COLO668 (cell line): Measurements from ENCODE around the gene LAIR2.

ENCODE experiments used
- DNase-seq: peaks from one replicate; lab custom pipeline; 2025; ENCODE audit not compliant: unreplicated experiment; lab: John Stamatoyannopoulos, UW

Gene LAIR2

DNA sequence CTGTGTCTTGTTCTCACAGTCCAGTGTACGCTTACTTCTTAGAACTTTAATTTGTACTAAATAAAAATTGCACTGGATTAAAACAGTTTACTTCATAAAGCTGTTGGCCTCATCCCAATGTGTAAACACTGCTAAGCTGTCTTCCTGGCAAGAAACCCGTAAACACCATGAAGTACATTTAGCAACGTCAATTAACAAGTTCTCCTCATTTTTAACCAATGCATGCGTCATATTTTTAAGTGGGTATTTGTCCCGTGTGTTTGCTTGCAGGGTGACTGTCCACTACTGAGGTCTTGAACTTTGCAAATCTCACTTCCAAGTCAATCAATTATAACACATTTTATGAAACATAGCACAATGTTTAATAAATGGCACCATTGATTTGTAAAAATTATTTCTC, 28.2 kb downstream of the LAIR2 start:
- DNase-seq = no peak

DNA sequence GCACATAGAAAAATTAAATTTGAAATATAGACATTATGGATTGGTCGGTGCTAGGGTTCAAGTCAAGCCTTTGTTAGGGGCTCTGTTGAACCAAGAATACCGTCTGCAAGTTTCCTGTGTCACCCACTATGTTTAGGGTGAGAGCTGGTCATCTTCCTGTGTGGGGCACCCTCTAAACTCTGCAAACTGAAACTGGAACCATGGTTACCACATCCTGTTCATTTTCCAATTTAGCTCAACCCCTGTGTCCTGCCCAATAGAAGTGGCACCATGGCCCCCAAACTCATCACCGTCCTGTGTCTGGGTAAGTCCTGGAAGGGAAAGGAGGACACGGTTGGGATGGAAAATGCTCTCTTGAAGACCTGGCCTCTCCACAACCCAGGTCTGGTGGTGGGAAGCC, 29.9 kb downstream of the LAIR2 start:
- no peak for DNase-seq

DNA sequence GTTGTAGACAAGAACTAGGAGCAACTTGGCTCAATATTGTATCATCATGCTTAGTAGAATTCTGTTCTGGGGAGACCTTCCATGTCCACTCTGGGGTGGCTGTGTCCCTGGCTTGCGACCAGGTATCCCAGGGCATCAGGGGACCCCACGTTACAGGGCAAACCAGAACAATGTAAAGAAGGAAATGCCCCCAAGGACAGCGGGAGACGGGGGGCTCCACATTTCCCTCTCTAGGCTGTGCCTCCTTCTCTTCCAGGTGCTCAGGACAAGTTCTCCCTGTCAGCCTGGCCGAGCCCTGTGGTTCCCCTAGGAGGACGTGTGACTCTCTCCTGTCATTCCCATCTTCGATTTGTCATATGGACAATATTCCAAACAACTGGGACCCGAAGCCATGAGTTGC, 30.8 kb downstream of the LAIR2 start:
- DNase-seq = no peak

DNA sequence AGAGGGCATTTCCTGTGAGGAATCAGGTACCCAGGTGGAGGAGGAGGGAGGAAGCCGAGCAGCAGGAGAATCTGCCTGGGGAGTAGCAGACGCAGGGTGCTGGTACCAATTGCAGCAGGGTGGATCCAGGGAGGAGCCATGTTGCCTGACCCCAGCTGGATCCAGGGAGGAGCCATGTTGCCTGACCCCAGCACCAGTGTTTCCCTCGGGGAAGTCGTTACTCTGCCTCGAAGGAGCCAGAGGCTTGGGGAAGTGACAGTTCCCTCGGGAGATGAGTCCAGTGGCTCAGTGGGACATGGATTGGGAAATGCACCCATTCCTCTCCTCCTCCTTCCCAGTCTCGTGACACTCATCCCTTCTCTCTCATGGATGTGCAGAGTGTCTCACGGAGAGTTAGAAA, 31.5 kb downstream of the LAIR2 start:
- DNase-seq = no peak

DNA sequence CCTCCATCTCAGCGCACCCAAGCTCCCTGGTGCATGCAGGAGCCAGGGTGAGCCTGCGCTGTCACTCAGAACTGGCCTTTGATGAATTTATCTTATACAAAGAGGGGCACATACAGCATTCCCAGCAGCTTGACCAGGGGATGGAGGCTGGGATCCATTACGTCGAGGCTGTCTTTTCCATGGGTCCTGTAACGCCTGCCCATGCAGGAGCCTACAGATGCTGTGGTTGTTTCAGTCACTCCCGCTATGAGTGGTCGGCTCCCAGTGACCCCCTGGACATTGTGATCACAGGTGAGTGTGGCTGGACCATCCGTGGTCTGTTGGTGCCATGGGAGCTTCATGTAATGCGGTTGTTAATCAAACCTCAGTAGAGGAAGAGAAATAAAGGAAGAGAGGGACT, 33.0 kb downstream of the LAIR2 start:
- DNase-seq = no peak

DNA sequence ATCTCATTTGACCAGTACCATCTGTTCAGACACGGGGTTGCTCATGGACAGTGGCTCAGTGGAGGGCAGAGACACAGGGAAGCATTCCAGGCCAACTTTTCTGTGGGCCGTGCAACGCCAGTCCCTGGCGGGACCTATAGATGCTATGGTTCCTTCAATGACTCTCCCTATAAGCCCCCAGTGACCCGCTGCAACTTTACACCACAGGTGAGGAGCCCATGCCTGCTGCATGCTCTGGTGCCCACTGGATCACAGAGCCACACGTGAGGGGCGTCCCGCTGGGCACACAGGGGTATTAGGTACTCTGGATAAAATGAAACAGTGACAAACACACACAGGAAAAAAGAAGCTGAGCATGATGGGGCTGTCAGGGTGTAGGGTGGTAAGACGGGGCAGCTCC, 34.3 kb downstream of the LAIR2 start:
- DNase-seq = no peak

DNA sequence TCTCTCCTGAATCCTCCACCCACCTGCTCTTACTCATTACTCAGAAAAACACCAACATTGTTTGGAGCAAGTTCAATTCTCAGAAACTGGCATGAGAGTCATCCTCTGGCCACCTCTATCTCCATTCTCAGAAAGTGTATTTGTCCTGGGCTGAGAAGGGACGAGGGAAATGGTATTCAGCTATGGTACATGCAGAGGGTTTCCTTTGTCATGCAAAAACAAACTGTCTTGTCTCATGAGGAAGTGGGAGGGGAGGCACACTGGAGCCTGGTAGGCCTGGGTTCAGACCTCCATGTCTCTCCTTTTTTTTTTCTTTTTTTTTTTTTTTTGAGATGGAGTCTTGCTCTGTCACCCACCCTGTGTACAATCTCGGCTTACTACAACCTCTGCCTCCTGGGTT, 39.1 kb downstream of the LAIR2 start:
- no peak for DNase-seq

DNA sequence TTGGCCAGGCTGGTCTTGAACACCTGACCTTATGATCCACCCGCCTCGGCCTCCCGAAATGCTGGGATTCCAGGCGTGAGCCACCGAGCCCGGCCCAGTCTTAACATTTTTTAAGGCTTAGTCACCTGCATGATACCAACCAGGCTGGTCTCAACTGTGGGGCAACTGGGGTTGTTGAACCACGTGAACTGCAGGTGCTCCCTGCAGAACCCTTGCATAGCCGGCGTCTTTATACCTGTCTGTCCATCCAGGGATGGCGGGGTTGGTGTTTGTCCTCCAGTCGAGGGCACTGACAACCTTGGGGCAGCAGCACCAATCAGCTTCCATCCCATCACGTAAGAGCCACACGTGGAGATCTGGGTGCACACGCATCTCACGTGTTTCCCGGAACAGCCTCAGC, 46.2 kb downstream of the LAIR2 start:
- no peak for DNase-seq

DNA sequence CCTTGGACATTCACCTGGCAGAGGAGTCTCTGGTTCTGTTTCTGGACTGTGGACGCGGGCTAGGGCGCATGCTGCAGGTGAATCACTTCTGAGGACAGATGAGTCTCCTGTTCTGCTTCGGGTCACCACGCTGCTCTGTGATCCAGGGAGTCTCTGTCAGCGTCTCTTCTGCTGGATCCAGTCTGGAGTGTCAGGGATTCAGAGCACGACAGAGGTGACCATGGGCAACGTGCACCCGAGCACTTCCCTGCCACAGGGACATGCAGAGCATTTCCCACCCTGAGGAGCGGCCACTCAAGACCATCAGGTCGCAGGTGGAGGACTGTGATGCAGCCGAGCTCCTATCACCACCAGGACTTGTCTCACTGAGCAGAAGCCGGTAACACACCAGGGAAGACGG, 46.6 kb downstream of the LAIR2 start:
- no peak for DNase-seq

DNA sequence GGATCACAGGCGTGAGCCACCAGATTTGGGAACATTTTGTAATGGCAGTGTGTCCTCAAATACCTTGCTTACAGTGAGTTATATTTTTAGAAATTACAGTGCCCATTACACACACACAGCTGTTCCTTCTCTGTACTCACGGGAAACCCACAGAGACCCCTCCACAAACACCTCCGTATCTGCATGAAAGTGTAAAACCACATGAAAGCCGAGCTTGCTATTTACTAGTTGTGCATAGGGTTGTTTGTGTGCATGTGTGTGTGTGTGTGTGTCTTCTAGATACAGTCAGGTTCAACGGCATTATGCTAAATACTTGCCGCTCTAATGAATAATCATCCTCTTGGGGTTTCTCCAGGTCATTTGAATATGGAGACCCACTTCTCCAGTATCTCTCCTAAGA, 48.7 kb downstream of the LAIR2 start:
- no peak for DNase-seq

DNA sequence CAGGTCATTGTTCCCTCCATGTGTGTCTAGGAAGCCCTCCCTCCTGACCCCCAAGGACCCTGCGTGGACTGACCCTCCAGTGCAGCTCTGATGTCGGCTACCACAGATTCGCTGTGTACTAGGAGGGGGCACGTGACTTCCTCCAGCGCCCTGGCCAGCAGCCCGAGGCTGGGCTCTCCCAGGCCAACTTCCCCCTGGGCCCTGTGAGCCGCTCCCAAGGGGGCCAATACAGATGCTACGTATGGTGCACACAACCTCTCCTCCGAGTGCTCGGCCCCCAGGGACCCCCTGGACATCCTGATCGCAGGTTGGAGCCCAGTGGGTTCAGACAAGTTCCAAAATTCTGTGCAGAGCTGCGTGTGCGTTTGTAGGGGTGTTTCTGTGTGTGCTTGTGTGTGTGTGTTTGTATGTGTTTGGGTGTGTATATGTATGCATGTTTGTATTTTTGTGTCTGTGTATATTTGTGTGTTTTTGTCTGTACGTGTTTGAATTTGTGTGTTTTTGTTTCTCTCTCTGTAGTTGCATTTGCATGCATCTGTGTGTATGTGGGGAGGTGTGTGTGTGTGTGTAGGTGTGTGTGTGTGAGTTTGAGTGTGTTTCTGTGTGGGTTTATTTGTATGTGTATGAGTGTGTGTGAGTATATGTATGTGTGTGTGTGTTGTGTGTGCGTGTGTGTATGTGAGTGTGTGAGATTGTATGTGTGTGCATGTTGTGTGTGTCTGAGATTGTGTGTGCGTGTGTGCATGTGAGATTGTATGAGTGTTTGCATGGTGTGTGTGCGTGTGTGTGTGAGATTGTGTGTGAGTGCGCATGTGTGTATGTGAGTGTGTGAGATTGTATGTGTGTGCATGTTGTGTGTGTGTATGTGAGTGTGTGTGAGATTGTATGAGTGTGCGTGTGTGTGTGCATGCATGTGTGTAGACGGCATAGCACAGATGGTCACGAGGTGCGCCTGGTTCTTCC, 49.6 kb downstream of the LAIR2 start:
- no peak for DNase-seq

DNA sequence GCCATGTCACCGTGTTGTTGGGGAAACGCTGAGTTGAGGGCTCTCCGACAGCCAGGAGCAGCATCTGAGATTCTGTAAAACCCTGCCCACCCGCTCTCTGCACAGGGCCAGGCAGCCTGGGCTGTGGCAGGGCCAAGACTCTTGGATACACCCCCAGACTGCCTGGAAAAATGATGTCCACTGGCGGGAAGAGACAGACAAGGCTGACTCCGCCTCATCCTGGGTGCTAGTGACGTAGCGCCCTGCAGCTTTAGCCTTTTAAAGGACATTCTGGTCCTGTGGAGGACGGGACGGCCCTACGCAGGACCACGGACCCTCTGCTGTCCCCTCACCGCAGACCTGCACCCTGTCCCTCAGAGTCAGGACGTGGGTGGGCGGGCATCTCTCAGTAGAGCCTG, 50.3 kb downstream of the LAIR2 start:
- DNase-seq = no peak

DNA sequence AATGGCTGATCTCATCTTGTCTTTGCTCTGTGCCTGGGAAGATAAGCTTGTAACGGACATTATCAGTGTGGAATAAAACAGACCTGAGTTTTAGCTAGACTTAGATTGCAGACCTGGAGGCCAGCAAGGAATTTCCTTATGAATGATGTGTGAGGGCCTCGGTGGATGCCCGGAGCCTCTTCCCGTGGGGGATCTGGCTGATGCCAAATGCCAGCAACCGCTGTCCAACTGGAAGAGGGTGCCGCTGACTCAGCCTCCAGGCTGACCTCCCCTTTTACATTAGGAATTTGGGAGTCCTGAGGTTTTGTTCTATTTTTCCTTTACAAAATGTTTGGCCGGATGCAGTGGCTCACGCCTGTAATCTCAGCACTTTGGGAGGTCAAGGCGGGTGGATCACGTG, 51.4 kb downstream of the LAIR2 start:
- no peak for DNase-seq

DNA sequence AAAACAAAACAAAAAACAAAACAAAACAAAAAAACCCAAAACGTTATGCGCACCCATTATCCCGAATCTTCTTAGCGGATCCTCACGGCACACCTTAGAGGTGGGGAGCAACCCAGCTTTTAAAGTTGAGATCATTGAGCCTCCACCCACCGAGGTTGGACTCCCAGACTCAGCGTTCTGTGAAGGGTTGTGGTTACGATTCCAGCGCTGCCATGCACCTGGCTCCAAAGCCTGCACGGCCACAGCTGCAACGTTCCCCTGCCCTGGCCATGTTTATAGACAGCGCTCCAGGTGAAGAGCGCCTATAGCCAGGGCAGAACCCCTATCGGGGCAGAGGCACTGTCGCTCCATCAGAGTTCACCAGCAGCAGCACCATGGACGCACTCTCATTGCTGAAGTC, 52.3 kb downstream of the LAIR2 start:
- DNase-seq = no peak

DNA sequence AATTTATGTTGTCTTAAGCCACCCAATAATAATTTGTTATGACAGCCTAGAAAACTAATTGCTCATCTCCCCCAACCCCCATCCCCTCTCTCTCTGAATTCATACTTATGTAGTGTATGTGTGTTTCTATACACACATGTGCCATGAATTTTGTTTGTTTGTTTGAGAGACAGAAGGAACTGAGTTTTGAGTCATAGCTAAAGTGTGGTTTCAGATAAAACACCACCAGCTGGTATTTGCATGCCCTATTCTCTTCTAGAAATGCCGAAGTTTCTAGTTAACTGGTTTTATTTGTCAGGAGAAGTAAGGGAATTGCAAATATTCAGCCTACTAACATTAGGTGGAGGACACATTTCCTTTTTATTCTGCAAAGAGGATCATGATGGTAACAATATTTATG, 53.6 kb downstream of the LAIR2 start:
- no peak for DNase-seq

DNA sequence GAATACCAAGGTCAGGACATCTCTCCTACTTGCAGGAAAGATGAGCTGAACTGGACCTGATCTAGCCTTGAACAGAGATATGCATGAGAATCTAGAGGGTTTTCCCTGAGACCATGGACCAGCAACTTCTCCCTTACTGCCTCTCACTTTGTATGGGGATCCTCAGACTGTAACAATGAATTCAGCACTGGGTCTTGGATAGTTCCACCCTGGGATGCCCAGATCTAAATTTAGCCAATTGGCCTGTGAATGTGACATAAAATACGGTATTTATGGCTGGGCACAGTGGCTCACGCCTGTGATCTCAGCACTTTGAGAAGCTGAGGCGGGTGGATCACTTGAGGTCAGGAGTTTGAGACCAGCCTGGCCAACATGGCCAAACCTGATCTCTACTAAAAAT, 55.7 kb downstream of the LAIR2 start:
- no peak for DNase-seq
